Transverse colon (tissue), 3 donors: ENCODE measurements around the gene KRTAP4-9.

ENCODE experiments used
- EP300 ChIP-seq: sonication (generic); formaldehyde crosslinking; IDR thresholded peaks from one replicate; pipeline ENCODE4 v1.6.1; 2017; ENCODE audit warnings: antibody characterized with exemption, low read depth
- POLR2A ChIP-seq: fragments of 450-650 bp; IDR thresholded peaks from one replicate; pipeline ENCODE4 v1.6.1; 2016; ENCODE audit warnings: antibody characterized with exemption, mild to moderate bottlenecking, moderate library complexity
- TF ChIP-seq, protein P1 (sequence below), 5 experiments: fragments of 200-600 bp in 3 of 5; fragments of 450-650 bp in 2 of 5; sonication (generic) in 3 of 5; IDR thresholded peaks; 1 replicate in 2 of 5; 2 replicates in 3 of 5; pipeline ENCODE4 v1.5.1; 2016 to 2017; ENCODE audit warnings: antibody characterized with exemption in 5 of 5, inconsistent platforms in 3 of 5, mild to moderate bottlenecking in 2 of 5, moderate library complexity in 1 of 5

GRCh38 chr17:41141361-41141760 is 36.2 kb downstream of the KRTAP4-9 start:
- TF ChIP-seq, protein P1, sequence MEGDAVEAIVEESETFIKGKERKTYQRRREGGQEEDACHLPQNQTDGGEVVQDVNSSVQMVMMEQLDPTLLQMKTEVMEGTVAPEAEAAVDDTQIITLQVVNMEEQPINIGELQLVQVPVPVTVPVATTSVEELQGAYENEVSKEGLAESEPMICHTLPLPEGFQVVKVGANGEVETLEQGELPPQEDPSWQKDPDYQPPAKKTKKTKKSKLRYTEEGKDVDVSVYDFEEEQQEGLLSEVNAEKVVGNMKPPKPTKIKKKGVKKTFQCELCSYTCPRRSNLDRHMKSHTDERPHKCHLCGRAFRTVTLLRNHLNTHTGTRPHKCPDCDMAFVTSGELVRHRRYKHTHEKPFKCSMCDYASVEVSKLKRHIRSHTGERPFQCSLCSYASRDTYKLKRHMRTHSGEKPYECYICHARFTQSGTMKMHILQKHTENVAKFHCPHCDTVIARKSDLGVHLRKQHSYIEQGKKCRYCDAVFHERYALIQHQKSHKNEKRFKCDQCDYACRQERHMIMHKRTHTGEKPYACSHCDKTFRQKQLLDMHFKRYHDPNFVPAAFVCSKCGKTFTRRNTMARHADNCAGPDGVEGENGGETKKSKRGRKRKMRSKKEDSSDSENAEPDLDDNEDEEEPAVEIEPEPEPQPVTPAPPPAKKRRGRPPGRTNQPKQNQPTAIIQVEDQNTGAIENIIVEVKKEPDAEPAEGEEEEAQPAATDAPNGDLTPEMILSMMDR (IDR thresholded peaks at IDR 0.05), result no peak
- TF ChIP-seq EP300 (no peak), POLR2A (no peak)
